Transverse colon (tissue), 4 donors: ENCODE results near the gene B4GALT4. TPM values are rescaled to one million over a fixed set of nuclear protein-coding genes. Genes with fewer than 3 reads are reported as not detected.

Experiments
- DNase-seq: peaks from one replicate; pipeline ENCODE4 v3.0.0-alpha.2; 2019
- H3K27ac ChIP-seq, 4 donors: fragments of 200-600 bp; sonication (generic); 2 replicates each; pipeline ENCODE4 v1.5.1; 2016 to 2018; ENCODE audit warnings: inconsistent platforms in 4 of 4
- H3K27me3 ChIP-seq: fragments of 200-600 bp; sonication (generic); 2 replicates; pipeline ENCODE4 v1.5.1; 2017; ENCODE audit warnings: inconsistent platforms
- H3K36me3 ChIP-seq, 4 donors: fragments of 200-600 bp; sonication (generic); 2 replicates each; pipeline ENCODE4 v1.5.1; 2017 to 2019; ENCODE audit warnings: inconsistent platforms in 4 of 4
- H3K4me1 ChIP-seq, 4 donors: fragments of 200-600 bp; sonication (generic); 2 replicates each; pipeline ENCODE4 v1.5.1; 2017 to 2020; ENCODE audit warnings: inconsistent platforms in 4 of 4
- H3K4me3 ChIP-seq, 4 donors: fragments of 200-600 bp; sonication (generic); 1 replicate in 1 of 4; 2 replicates in 3 of 4; pipeline versions ENCODE4 v1.5.1 to v1.6.1; 2017 to 2019; ENCODE audit warnings: inconsistent platforms in 4 of 4
- H3K9me3 ChIP-seq, 2 donors: fragments of 200-600 bp; sonication (generic); 2 replicates each; pipeline ENCODE4 v1.5.1; 2017 to 2019; ENCODE audit warnings: inconsistent platforms in 2 of 2
- EP300 ChIP-seq: sonication (generic); formaldehyde crosslinking; IDR thresholded peaks from one replicate; pipeline ENCODE4 v1.6.1; 2017; ENCODE audit warnings: antibody characterized with exemption, low read depth
- POLR2A ChIP-seq: fragments of 450-650 bp; IDR thresholded peaks from one replicate; pipeline ENCODE4 v1.6.1; 2016; ENCODE audit warnings: antibody characterized with exemption, mild to moderate bottlenecking, moderate library complexity
- POLR2AphosphoS5 ChIP-seq, 3 donors: sonication (generic); formaldehyde crosslinking; IDR thresholded peaks; one replicate each; pipeline ENCODE4 v1.6.1; 2016; ENCODE audit warnings: antibody characterized with exemption in 3 of 3
- WGBS, 2 donors: methylation state at CpG; one replicate each; pipeline ENCODE4 v1.1.5; 2018; ENCODE audit warnings: low coverage in 1 of 2; 5-methylcytosine and 5-hydroxymethylcytosine counted together
- in situ Hi-C, 4 donors: fragments of 200-750 bp; cut with MboI; loops; one replicate each; pipeline versions ENCODE4 v1.15.0 to v1.15.1; 2017; ENCODE audit warnings: low sequenced_read_pairs in 3 of 4, low pct_ligation_motif_present in 1 of 4, low pct_unique_long_range_greater_than_20kb in 1 of 4
- intact Hi-C: fragments of 100-400 bp; cut with DNase I; formaldehyde crosslinking; loops from one replicate; pipeline ENCODE4 v1.15.1; 2023; ENCODE audit warnings: low total_unique reads
- total RNA-seq, 4 donors: library from RNA; depleted of rRNA; stranded (reverse); fragments of >200 nt; gene quantifications; one replicate each; pipeline ENCODE4 v1.1.0, GENCODE V29; 2016
- TF ChIP-seq, protein P1 (sequence below), 5 experiments: fragments of 200-600 bp in 3 of 5; fragments of 450-650 bp in 2 of 5; sonication (generic) in 3 of 5; IDR thresholded peaks; 1 replicate in 2 of 5; 2 replicates in 3 of 5; pipeline ENCODE4 v1.5.1; 2016 to 2017; ENCODE audit warnings: antibody characterized with exemption in 5 of 5, inconsistent platforms in 3 of 5, mild to moderate bottlenecking in 2 of 5, moderate library complexity in 1 of 5

B4GALT4 gene
- total RNA-seq, 4 donors from 2014 or later: 27.7 to 54.2 (median 52.0) TPM

DNA sequence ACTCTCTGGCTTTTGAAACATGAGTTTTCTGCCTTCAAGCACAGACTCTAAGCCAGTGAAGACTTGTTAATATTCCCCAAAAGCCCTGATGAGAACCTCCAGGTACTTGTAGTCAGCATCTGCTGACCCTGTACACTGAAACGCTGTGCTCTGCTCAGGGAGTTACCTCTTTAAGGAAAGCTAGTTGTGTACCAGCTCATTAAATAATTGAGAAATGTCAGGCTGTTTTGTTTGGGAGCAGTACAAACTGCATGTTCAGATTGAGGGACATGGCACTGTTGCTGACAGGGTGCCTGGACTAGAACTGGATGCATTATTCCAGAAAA lies 45.6 kb downstream of the B4GALT4 start:
- H3K4me3 ChIP-seq: no peak overlapping the region
- in situ Hi-C loops: no loop called here

DNA sequence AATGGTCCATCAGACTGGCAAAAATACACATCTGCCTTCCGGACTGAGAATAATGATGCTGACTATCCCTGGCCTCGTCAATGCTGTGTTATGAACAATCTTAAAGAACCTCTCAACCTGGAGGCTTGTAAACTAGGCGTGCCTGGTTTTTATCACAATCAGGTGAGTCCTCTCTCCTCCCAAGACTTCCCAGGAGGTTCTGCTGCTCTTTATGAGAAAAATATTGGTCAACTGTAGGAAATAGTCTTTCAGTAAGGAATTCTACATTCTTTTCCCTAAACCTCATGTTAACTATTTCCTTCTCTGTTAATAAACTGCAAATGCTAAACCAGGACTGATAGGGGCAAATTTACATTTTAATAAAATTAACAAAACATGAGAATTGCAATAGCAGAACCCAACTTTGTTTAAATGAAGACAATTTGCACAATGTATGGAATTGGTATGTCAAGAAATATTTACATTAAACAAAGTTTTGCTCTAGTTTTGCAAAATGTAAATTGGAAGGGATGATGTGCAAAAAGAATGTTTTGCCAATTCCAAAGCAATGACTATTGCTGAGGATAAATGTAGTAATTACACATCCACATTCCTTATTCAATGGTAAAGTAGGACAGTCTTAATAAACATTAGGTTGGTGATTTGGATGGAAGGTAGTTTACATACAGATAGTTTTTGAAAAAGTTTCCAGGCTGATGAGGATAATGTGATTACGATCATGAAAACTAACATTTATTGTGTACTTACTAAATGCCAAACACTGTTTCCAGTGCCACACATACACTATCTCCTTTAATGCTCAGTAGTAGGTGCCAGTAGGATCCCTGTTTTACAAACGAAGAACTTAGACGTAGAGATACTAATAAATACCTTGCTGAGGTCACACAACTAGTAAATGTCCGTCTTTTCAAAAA lies 46.2 kb downstream of the B4GALT4 start:
- no peaks in the 10 kb centered on the region for H3K4me1 ChIP-seq
- TF ChIP-seq POLR2AphosphoS5 (IDR thresholded peaks at IDR 0.05): no peak
- no peak for TF ChIP-seq EP300
- TF ChIP-seq, protein P1, sequence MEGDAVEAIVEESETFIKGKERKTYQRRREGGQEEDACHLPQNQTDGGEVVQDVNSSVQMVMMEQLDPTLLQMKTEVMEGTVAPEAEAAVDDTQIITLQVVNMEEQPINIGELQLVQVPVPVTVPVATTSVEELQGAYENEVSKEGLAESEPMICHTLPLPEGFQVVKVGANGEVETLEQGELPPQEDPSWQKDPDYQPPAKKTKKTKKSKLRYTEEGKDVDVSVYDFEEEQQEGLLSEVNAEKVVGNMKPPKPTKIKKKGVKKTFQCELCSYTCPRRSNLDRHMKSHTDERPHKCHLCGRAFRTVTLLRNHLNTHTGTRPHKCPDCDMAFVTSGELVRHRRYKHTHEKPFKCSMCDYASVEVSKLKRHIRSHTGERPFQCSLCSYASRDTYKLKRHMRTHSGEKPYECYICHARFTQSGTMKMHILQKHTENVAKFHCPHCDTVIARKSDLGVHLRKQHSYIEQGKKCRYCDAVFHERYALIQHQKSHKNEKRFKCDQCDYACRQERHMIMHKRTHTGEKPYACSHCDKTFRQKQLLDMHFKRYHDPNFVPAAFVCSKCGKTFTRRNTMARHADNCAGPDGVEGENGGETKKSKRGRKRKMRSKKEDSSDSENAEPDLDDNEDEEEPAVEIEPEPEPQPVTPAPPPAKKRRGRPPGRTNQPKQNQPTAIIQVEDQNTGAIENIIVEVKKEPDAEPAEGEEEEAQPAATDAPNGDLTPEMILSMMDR (IDR thresholded peaks at IDR 0.05): no peak
- TF ChIP-seq POLR2A: no peak
- no peak for DNase-seq
- WGBS, 2 donors: 65 to 82% methylated on average over 5 to 7 of the region's 7 CpGs
- no peaks in the 10 kb centered on the region for H3K27me3 ChIP-seq
- H3K4me3 ChIP-seq: no peak overlapping the region
- no peaks in the 10 kb centered on the region for H3K36me3 ChIP-seq
- in situ Hi-C loops (no loop called here), intact Hi-C loops (no loop called here)
- no peak overlapping the region for H3K27ac ChIP-seq
- no peaks in the 10 kb centered on the region for H3K9me3 ChIP-seq

More for the DNA sequence above, 45.6 kb downstream of the B4GALT4 start:
- H3K9me3 ChIP-seq: no peaks in the 10 kb centered on the region
- 67 to 73% methylated on average over 1 of the region's 1 CpG for WGBS, 2 donors
- DNase-seq: no peak
- no peaks in the 10 kb centered on the region for H3K4me1 ChIP-seq
- TF ChIP-seq, protein P1 (IDR thresholded peaks at IDR 0.05): no peak
- TF ChIP-seq EP300 (no peak), POLR2AphosphoS5 (IDR thresholded peaks at IDR 0.05) (no peak), POLR2A (no peak)
- H3K27me3 ChIP-seq: no peaks in the 10 kb centered on the region
- H3K36me3 ChIP-seq: no peaks in the 10 kb centered on the region
- intact Hi-C loops: no loop called here
- H3K27ac ChIP-seq: no peak overlapping the region

DNA sequence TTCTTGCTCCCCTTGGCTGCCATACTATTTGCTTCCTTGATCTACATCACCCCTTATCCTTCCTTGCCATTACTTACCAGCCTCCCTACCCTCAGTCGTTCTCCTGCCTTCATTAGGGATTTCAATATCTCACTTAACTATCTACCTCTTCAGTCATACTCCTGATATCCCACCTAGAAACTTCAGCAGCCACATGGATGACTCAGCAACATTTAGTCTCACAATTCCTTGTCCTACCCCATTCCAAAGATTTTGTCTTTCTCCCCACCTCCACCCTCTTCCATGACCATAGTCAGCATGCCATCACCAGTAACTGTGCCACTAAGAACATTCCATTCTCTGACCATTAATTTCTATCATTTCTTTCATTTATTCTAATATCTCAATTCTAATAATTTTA lies 48.9 kb downstream of the B4GALT4 start:
- H3K4me1 ChIP-seq: no peaks in the 10 kb centered on the region
- in situ Hi-C loops (no loop called here), intact Hi-C loops (no loop called here)
- H3K36me3 ChIP-seq: no peaks in the 10 kb centered on the region
- H3K27me3 ChIP-seq: no peaks in the 10 kb centered on the region
- H3K27ac ChIP-seq: no peak overlapping the region
- TF ChIP-seq POLR2AphosphoS5 (IDR thresholded peaks at IDR 0.05) (no peak), EP300 (no peak), POLR2A (no peak)
- TF ChIP-seq, protein P1 (IDR thresholded peaks at IDR 0.05): no peak
- WGBS, 2 donors: 75 to 100% methylated on average over 1 of the region's 1 CpG
- H3K4me3 ChIP-seq: no peak overlapping the region
- DNase-seq: no peak
- H3K9me3 ChIP-seq: no peaks in the 10 kb centered on the region

DNA sequence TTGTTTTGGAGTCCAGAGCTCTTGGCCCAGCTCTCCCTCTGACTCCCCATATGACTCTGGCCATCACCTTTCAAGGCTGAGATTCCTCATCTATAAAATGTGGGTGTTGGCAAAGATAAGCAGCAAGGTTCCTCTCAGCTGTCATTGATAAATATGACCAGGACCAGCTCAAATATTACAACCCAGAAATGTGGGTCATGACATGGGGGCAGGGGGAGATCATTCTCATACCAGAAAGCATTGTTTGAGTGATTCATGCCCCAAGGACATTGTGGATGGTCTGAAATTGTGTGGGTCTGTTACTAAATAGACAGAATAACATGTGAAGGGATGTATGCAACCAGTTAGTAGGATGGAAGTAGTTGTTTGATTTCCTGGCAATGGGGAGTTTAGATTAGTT lies 53.4 kb downstream of the B4GALT4 start:
- TF ChIP-seq EP300 (no peak), POLR2AphosphoS5 (IDR thresholded peaks at IDR 0.05) (no peak), POLR2A (no peak)
- TF ChIP-seq, protein P1 (IDR thresholded peaks at IDR 0.05): no peak
- Histone ChIP-seq H3K27me3 (no peaks in the 10 kb centered on the region), H3K36me3 (no peaks in the 10 kb centered on the region), H3K9me3 (no peaks in the 10 kb centered on the region), H3K27ac (no peak overlapping the region), H3K4me1 (no peaks in the 10 kb centered on the region), H3K4me3 (no peak overlapping the region)
- intact Hi-C loops (no loop called here), in situ Hi-C loops (no loop called here)
- no peak for DNase-seq
